Right atrium auricular region (tissue), 2 donors: Measurements from ENCODE around the gene CACNA1G. TPM values are rescaled to one million over a fixed set of nuclear protein-coding genes. Genes with fewer than 3 reads are reported as not detected.

Experiments
- DNase-seq: peaks from one replicate; pipeline ENCODE4 v3.0.0-alpha.2; 2019; ENCODE audit warnings: low spot score
- H3K27ac ChIP-seq, 2 donors: fragments of 200-600 bp; sonication (generic); 1 replicate in 1 of 2; 2 replicates in 1 of 2; pipeline ENCODE4 v1.5.1; 2016 to 2019
- H3K27me3 ChIP-seq, 2 donors: fragments of 200-600 bp; sonication (generic); one replicate each; pipeline versions ENCODE4 v1.5.1 to v1.6.0; 2017 to 2019
- H3K36me3 ChIP-seq: fragments of 200-600 bp; sonication (generic); one replicate; pipeline ENCODE4 v1.5.1; 2016
- H3K4me1 ChIP-seq, 2 donors: fragments of 200-600 bp; sonication (generic); one replicate each; pipeline versions ENCODE4 v1.5.1 to v1.6.0; 2017 to 2019
- H3K4me3 ChIP-seq, 2 donors: fragments of 200-600 bp; sonication (generic); 1 replicate in 1 of 2; 2 replicates in 1 of 2; pipeline ENCODE4 v1.5.1; 2017 to 2019; ENCODE audit warnings: mild to moderate bottlenecking in 1 of 2, moderate library complexity in 1 of 2
- H3K9me3 ChIP-seq, 2 donors: fragments of 200-600 bp; sonication (generic); one replicate each; pipeline ENCODE4 v1.5.1; 2019
- total RNA-seq, 2 donors: library from RNA; depleted of rRNA; stranded (reverse); fragments of >200 nt; gene quantifications; one replicate each; pipeline ENCODE4 v1.1.0, GENCODE V29; 2016
- TF ChIP-seq, protein P1 (sequence below), 2 donors: fragments of 200-600 bp; sonication (generic); IDR thresholded peaks; one replicate each; pipeline ENCODE4 v1.5.1; 2019; ENCODE audit warnings: antibody characterized with exemption in 2 of 2

Gene CACNA1G
- total RNA-seq, 2 donors from 2014 or later, result 4.3 to 6.2 TPM

DNA sequence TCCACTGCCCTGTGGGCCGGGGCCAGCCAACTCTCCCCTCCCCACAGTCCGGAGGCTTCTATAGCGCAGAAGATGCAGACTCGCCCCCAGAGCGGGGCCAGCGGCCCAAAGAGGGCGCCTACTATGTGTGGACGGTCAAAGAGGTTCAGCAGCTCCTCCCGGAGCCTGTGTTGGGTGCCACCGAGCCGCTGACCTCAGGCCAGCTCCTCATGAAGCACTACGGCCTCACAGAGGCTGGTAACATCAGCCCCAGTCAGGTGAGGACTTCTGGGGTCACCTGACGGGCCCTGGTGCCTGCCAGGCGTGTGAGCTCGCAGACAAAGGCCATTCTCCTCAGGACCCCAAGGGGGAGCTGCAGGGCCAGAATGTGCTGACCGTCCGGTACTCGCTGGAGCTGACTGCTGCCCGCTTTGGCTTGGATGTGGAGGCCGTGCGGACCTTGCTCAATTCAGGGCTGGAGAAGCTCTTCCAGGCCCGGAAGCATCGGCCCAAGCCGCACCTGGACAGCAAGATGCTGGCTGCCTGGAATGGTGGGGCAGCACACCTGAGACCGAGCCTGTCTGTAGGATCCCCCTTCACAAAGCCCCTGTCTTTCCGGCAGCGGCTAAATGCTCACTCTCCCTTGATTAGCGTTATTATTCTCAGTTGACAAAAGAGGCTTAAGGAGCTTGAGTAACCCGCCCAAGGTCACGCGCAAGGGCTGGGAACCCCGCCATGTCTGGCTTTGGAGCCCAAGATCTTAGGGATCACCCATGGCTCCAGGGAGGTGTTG lies 9.7 kb upstream of the CACNA1G start:
- no peaks in the 10 kb centered on the region for H3K27me3 ChIP-seq
- peaks cover 4% of the 10 kb centered on the region for H3K36me3 ChIP-seq
- H3K27ac ChIP-seq, result peak overlapping the region in 1 of 2 donors; percentile 33
- H3K9me3 ChIP-seq, result no peaks in the 10 kb centered on the region
- TF ChIP-seq, protein P1, sequence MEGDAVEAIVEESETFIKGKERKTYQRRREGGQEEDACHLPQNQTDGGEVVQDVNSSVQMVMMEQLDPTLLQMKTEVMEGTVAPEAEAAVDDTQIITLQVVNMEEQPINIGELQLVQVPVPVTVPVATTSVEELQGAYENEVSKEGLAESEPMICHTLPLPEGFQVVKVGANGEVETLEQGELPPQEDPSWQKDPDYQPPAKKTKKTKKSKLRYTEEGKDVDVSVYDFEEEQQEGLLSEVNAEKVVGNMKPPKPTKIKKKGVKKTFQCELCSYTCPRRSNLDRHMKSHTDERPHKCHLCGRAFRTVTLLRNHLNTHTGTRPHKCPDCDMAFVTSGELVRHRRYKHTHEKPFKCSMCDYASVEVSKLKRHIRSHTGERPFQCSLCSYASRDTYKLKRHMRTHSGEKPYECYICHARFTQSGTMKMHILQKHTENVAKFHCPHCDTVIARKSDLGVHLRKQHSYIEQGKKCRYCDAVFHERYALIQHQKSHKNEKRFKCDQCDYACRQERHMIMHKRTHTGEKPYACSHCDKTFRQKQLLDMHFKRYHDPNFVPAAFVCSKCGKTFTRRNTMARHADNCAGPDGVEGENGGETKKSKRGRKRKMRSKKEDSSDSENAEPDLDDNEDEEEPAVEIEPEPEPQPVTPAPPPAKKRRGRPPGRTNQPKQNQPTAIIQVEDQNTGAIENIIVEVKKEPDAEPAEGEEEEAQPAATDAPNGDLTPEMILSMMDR (IDR thresholded peaks at IDR 0.05), result peak; percentile 61 to 94
- H3K4me3 ChIP-seq, result no peak overlapping the region
- DNase-seq, result peak; percentile 88
- peaks cover 0 to 16% of the 10 kb centered on the region in 2 donors for H3K4me1 ChIP-seq

DNA sequence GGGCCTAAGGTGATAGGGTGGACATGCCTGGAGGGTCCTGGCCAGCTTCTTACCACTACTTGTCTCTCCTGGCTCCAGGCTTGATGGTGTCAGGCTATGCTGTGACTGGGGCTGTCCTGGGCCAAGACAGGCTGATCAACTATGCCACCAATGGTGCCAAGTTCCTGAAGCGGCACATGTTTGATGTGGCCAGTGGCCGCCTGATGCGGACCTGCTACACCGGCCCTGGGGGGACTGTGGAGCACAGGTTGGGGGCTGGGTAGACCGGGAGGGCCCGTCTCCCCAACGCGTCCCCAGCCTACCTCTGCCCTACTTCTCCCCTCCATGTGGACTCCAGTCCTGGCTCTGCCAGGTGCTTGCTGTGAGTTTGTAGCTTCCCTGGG lies 9.1 kb upstream of the CACNA1G start:
- no peaks in the 10 kb centered on the region for H3K9me3 ChIP-seq
- H3K36me3 ChIP-seq, result peaks cover 4% of the 10 kb centered on the region
- TF ChIP-seq, protein P1 (IDR thresholded peaks at IDR 0.05), result no peak
- no peak for DNase-seq
- peaks cover 0 to 16% of the 10 kb centered on the region in 2 donors for H3K4me1 ChIP-seq
- H3K4me3 ChIP-seq, result no peak overlapping the region
- H3K27me3 ChIP-seq, result no peaks in the 10 kb centered on the region
- H3K27ac ChIP-seq, result no peak overlapping the region

DNA sequence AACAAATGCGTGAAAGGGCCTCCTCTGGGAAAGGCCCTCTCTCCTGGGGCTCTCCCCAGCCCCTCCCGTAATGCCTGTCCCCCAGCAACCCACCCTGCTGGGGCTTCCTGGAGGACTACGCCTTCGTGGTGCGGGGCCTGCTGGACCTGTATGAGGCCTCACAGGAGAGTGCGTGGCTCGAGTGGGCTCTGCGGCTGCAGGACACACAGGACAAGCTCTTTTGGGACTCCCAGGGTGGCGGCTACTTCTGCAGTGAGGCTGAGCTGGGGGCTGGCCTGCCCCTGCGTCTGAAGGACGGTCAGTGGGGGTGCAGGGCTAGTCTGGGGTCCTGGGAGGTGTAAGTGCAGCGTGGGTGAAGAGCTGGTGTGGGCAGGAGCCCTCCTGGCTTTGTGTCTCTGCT lies 8.6 kb upstream of the CACNA1G start:
- TF ChIP-seq, protein P1 (IDR thresholded peaks at IDR 0.05), result no peak
- H3K27ac ChIP-seq, result no peak overlapping the region
- H3K36me3 ChIP-seq, result peaks cover 4% of the 10 kb centered on the region
- H3K4me3 ChIP-seq, result no peak overlapping the region
- no peaks in the 10 kb centered on the region for H3K9me3 ChIP-seq
- H3K4me1 ChIP-seq, result peaks cover 0 to 15% of the 10 kb centered on the region in 2 donors
- no peaks in the 10 kb centered on the region for H3K27me3 ChIP-seq
- no peak for DNase-seq

DNA sequence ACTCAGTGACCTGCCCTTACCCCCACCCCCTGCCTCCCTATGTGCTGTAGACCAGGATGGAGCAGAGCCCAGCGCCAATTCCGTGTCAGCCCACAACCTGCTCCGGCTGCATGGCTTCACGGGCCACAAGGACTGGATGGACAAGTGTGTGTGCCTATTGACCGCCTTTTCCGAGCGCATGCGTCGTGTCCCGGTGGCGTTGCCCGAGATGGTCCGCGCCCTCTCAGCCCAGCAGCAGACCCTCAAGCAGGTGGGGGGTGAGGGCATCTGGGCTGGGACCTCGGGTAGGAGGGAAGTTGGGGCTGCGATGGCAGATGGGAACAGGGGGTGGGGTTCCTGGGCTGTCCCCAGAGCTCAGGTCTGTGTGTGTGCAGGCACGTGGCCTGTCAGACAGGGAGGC lies 6.3 kb upstream of the CACNA1G start:
- Histone ChIP-seq H3K4me1 (peaks cover 0 to 18% of the 10 kb centered on the region in 2 donors), H3K27me3 (no peaks in the 10 kb centered on the region), H3K27ac (no peak overlapping the region), H3K36me3 (peaks cover 4% of the 10 kb centered on the region), H3K9me3 (no peaks in the 10 kb centered on the region), H3K4me3 (no peak overlapping the region)
- TF ChIP-seq, protein P1 (IDR thresholded peaks at IDR 0.05), result no peak
- DNase-seq, result no peak

DNA sequence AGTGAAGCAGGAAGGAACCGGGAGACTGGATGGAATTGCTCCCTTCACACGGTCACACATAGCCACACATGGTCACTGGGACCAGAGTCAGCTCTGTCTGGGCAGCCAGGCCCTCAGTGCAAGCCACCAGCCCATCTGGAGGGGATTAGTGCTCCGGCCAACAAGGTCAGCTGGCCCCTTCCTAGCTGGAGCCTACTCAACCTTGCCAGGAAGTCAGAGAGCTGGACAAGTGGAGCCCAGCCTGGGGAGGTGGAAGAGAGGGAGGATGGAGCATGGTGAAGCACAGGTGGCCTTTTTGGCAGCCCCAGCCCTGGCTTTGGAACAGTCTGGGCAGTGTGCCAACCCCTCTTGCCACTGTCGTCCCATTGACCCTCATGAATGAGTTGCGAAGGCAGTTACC lies 3.7 kb upstream of the CACNA1G start:
- peaks cover 0 to 41% of the 10 kb centered on the region in 2 donors for H3K4me1 ChIP-seq
- no peak overlapping the region for H3K4me3 ChIP-seq
- no peak overlapping the region for H3K27ac ChIP-seq
- H3K36me3 ChIP-seq, result peaks cover 4% of the 10 kb centered on the region
- peaks cover 0 to 13% of the 10 kb centered on the region in 2 donors for H3K27me3 ChIP-seq
- no peaks in the 10 kb centered on the region for H3K9me3 ChIP-seq
- TF ChIP-seq, protein P1 (IDR thresholded peaks at IDR 0.05), result no peak
- no peak for DNase-seq
